Activated CD4-positive, alpha-beta T cell treated with anti-CD3 and anti-CD28 coated beads for 4 hours (primary cell): ENCODE data around the gene UGT8.
"Not testable (repeated sequence)": the region's sequence is repeated elsewhere in the genome, so short reads cannot be mapped to it uniquely, and the experiment has no call there.

Experiments used
- DNase-seq, 2 donors: peaks; one replicate each; pipeline ENCODE4 v3.0.0-alpha.2; 2020

Gene UGT8

GRCh38 chr4:114607056-114607455 is 8.4 kb downstream of the UGT8 start:
- no peak for DNase-seq

GRCh38 chr4:114613560-114613959 is 15.0 kb downstream of the UGT8 start:
- no peak for DNase-seq

- no peak for DNase-seq
Measured at GRCh38 chr4:114615435-114615834, 16.8 kb downstream of the UGT8 start.

- not testable (repeated sequence) for DNase-seq
Measured at GRCh38 chr4:114616036-114616435, 17.4 kb downstream of the UGT8 start.

DNA sequence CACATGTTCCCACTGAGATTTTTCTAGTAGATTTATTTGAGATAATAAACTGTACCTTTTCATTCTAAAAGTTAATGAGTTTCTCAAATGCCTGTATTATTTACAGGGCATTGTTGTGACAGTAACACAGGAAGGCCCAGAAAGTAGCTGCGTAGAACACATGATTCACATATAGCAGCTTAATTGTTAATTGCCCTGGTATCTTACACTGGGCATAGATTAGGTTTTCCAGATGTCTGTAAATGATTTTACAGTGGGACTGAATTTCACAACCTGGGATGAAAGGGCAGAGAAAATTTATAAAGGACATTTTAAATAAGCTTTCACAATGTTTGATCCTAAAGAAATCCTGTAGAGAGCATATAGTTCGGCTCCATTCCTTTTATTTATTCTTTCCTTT is 27.6 kb downstream of the UGT8 start:
- DNase-seq, result no peak

DNA sequence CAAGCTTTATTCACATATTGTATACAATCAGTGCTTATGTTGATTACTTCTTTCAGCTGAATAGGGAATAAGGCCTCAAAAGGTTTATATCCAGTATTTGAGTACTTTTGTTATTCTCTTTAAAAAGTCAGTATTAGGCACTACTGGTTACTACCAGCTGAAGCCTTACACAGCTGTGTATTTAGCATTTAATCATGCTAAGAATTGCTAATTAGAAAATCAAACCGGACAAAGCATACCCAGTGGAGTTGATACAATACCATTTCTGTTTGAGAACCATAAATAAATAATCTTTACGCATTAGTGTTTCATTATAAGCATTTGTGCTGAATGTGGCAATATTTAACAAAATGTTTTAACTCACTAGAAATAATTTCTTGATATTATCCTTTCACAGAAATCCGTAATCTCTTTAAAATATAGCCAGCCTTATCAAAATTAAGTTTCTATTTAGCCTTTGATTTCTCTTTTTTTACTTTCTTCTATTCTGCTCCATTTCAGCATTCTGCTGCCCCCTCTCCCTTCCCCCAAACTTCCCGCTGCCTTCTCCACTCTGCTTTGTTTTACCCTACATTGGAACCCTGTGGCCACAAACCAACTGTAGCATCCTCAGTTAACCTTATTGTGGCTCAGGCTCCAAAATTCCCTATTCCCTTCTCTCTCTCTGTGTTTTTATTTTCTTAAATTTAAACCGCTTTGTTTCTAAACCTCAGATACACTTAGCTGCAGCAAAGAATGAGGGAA is 37.8 kb downstream of the UGT8 start:
- DNase-seq, result no peak

GRCh38 chr4:114642173-114642780 is 43.7 kb downstream of the UGT8 start:
- DNase-seq, result no peak

DNA sequence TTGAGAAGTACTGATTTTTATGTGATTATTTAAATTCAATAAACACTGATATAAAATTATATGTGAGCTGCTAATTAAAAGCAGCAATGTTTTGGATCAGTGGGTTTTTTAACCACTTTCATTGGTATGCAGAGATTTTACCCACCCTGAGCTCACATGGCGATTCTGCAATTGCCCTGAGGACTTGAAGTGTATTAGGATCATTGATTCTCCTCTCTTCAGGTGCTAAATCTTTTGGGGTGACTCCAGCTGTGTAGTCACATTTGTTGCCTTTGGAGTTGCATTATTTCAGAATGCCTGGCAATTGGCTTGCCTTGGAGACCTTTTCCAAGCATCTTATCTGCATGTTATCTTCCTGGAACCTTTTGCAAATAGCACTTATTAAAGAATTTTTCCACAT is 51.3 kb downstream of the UGT8 start:
- no peak for DNase-seq

DNA sequence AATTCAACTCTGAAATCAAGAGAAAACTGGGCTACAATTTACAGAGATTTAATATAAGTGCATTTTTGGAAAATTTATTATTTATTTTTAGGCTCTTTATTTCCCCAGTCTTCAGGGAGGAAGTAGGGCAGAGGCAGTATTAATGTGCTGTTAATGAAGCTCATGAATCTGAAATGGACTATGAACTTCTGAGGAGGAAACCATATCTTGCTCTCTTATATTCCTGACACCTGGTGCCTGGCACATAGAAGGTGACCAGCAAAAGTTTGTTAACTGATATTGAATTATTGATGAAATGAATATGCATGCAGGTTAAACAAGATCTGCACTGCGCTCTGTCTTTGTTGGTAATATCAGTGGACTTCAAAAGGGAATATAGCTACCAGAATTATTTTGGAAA is 55.1 kb downstream of the UGT8 start:
- no peak for DNase-seq

DNA sequence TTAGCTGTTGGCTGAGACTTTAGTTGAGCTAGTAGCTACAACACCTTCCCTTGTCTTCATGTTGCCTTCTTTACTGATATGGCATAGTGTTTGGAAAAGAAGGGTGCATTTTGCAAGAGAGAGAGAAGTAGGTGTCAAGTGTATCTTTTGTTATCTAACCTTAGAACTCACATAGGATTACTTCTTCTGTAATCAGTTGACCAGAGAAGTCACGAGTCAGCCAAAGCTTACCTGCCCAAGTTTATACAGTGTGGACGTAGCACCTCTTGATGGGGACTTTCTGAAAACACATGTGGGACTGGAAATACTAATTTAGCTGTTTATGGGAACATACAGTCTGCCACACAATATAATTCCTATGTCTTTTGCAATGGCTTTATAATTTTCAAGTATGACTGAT is 56.0 kb downstream of the UGT8 start:
- no peak for DNase-seq

- DNase-seq, result no peak
Measured at GRCh38 chr4:114658179-114658578, 59.6 kb downstream of the UGT8 start.

DNA sequence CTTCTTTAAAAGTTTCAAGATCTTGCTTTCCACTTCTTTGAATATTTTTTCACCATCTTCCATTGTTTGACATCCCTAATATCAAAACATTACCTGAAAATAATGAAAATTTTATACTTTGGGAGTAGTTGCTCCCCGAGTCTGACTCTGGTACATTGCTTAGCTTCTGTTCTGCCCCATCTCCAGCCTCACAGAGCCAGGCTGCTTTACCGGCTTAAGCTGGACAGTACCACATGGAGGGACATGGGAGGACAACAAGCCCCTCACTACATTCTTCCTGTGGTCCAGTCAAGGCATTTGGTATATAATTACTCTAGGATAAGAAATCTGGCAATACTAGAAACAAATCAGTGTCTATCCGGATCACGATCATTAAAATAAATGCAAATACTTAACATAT is 60.2 kb downstream of the UGT8 start:
- no peak for DNase-seq

DNA sequence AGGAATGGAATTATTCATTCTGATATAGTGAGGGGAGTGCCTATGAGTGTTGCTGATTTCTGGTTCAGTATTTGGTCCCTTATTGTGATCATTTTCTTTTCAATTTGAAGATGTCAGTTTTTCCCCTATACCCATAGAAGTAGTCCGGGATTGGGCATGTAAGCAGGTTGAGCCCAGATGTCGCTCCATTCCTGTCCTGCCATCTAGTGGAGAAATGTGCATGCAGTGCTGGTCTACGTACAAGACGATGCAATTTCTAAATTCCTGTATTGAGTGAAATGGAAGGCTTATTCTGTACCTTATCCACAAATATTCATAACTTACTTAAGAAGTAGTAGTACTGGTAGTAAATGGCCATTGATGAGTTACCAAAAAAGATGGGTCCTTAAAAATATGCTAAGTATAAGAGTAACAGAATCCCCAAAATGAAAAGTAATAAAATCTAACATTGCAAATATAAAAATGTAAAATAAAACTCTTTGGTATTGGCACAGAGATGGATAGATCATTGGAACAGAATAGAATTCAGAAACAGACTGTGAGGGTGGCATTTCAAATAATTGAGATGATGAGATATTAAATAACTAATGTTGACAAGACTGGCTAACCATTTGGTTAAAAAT is 60.9 kb downstream of the UGT8 start:
- peak in 1 of 2 donors; percentile 14 for DNase-seq

DNA sequence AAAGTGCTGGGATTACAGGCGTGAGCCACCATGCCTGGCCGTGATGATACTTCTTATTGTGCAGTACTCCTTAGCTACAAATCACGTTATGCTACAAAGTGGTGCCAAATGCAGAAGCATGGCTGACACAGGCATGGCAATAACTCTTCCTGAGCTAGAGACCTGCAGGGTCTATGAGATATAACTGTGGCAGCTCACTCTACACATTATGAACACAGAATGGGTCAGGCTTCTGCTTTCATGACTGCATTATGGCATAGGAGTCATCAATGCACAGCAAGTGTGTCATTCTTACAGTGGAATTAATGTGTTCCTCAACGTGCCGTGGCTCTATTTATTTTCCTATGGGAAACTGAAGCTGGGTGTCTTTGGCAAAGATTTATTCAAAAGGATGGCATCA is 64.5 kb downstream of the UGT8 start:
- DNase-seq, result no peak

DNA sequence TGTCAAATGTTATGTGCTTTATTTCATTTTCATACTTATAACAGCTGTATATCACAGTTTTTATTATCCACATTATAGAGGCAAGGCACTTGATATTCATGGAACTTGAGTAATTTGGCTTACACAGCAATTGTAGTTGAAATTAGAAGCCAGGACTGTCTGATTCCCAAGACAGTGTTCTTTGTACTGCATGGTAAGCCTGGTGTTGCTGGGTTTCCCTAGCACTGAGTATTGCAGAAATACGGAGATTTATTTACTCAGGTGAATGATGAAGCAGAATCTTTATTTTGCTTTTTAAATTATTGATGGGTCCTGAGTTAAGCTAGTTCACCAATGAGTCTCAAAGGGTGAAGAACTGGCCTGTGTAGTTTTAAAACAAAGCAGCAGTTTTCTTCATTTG is 70.0 kb downstream of the UGT8 start:
- no peak for DNase-seq

- not testable (repeated sequence) for DNase-seq
Measured at GRCh38 chr4:114670733-114671132, 72.1 kb downstream of the UGT8 start.

GRCh38 chr4:114673306-114673705 is 74.7 kb downstream of the UGT8 start:
- no peak for DNase-seq

DNA sequence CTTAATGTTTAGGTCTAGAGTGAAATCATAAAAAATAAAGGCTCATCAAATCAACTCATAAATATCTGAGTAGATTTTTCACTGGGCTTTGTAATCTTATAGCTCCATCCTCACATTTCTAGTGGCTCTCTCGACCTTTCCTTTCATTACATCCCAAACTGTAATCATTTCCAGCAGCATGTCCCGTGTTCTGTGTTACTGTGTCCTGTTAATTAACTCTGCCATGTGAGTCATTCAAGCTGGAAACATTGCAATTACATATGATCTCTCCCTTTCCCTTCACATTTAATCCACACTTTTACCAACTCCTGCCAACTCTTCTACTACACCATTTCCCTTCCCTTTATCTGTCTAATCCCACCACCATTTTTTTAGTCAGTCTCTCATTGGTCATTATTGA is 75.5 kb downstream of the UGT8 start:
- DNase-seq, result no peak

GRCh38 chr4:114677346-114677979 is 78.9 kb downstream of the UGT8 start:
- no peak for DNase-seq

DNA sequence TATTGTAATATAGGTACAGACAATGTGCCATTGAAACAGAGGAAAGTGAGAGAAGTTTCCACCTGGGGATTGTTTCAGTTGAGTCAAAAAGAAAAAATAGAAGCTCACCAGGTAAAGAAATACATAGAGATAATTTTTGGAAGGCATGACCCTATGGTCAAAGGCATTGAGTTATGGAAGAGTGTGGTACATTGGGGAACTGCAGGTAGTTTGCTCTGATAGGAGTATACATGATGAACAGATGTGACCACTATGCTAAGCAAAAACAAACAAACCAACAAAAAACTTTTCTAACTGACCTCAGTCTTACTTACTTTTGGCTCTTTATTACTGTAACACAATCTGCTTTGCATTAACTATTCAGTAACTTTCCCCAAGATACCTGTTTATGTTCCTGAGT is 85.9 kb downstream of the UGT8 start:
- DNase-seq, result no peak

DNA sequence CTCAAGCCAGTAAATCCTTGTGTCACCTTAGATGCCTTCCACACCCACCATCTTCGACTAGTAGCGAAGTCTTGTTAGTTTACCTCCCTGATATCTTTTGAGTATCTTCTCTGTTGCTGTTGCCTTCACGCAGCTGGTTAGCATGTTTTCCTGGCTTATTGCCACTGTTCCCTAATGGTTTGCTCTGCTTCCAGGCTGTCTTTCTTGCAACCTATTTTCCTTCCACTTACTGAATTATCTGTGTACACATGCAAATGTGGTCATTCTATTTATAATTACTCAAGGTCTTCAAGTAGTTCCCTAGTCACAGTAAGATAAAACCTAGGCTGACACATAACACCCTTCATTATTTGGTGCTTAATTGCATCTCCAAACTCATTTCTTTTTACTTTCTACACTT is 89.5 kb downstream of the UGT8 start:
- no peak for DNase-seq

DNA sequence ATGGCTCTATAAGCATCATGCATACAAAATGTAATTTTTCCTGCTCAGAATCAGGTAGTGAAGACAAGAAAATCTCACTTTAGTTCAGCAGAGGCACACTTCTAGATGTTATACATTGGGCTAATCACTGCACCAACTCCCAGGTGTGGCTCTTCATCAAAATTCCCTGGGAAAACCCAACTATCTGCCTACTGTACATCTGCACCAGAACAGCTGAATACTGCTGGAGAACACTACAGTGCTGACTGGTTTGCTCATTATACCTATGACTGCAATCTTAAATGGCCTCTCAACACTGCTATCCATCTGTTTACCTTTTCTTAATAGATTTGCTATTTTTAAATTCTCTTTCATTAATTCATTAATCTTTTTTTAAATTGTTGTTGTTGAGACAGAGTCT is 92.0 kb downstream of the UGT8 start:
- no peak for DNase-seq

GRCh38 chr4:114691865-114692264 is 93.3 kb downstream of the UGT8 start:
- no peak for DNase-seq

DNA sequence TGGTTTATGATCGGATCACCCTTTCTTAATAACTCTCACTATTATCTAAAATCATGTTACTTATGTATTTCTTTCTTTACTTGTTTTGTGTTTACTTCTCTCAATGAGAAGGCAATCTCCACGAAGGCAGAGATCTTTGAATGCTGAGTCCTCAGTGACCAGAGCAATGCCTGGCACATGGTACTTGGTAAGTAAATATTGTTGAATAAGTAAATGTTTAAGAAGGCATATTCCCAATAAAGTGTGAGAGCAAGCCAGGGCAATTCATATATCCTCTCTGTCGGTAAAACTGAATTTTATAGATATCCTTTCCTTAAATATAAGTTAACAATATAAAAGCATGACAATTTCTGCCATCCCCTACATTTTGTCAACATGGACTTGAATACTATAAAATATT is 94.4 kb downstream of the UGT8 start:
- DNase-seq, result no peak
